Fibroblast of lung (primary cell): ENCODE data around the gene GDAP2. TPM values are rescaled to one million over a fixed set of nuclear protein-coding genes. Genes with fewer than 3 reads are reported as not detected.

Experiments
- DNase-seq, 2 donors: peaks; one replicate each; pipeline versions ENCODE4 v3.0.0 to v3.0.0-alpha.2; 2010; ENCODE audit warnings: low read depth in 2 of 2
- H2AFZ ChIP-seq: 2 replicates; pipeline ENCODE4 v1.5.1; 2012; ENCODE audit warnings: low read length, control low read depth, inconsistent platforms
- H3K27ac ChIP-seq: 2 replicates; pipeline ENCODE4 v1.5.1; 2011; ENCODE audit warnings: low read length, control low read depth; ENCODE audit not compliant: insufficient read depth
- H3K27me3 ChIP-seq: 2 replicates; pipeline ENCODE4 v1.5.1; 2011; ENCODE audit warnings: mild to moderate bottlenecking, low read length; ENCODE audit not compliant: control insufficient read depth, insufficient read depth
- H3K36me3 ChIP-seq: 2 replicates; pipeline ENCODE4 v1.5.1; 2011; ENCODE audit warnings: low read length; ENCODE audit not compliant: control insufficient read depth, insufficient read depth
- H3K4me1 ChIP-seq: 2 replicates; pipeline ENCODE4 v1.5.1; 2011; ENCODE audit warnings: low read length; ENCODE audit not compliant: control insufficient read depth, insufficient read depth; ENCODE audit errors: extremely low read depth
- H3K4me2 ChIP-seq: 2 replicates; pipeline ENCODE4 v1.5.1; 2011; ENCODE audit warnings: low read length, control low read depth; ENCODE audit not compliant: insufficient read depth; ENCODE audit errors: extremely low read depth
- H3K4me3 ChIP-seq, 4 experiments: fragments of 200-600 bp in 1 of 4; sonication (generic) in 1 of 4; replicated peaks in 1 of 4; 2 replicates each; pipeline ENCODE4 v1.5.1; 2011 to 2016; ENCODE audit warnings: low read length in 4 of 4, low read depth in 3 of 4, mild to moderate bottlenecking in 3 of 4, control low read depth in 2 of 4, inconsistent platforms in 1 of 4, mixed read lengths in 1 of 4; ENCODE audit not compliant: insufficient read depth in 1 of 4; ENCODE audit errors: control extremely low read depth in 1 of 4
- H3K79me2 ChIP-seq: 2 replicates; pipeline ENCODE4 v1.5.1; 2012; ENCODE audit warnings: mild to moderate bottlenecking, low read length, inconsistent platforms; ENCODE audit not compliant: control insufficient read depth, insufficient read depth
- H3K9ac ChIP-seq: 2 replicates; pipeline ENCODE4 v1.5.1; 2011; ENCODE audit warnings: mild to moderate bottlenecking, low read length, control low read depth; ENCODE audit not compliant: insufficient read depth
- H3K9me3 ChIP-seq: 2 replicates; pipeline ENCODE4 v1.5.1; 2012; ENCODE audit warnings: low read depth, low read length; ENCODE audit not compliant: control insufficient read depth, insufficient read depth
- H4K20me1 ChIP-seq: 2 replicates; pipeline ENCODE4 v1.5.1; 2011; ENCODE audit warnings: low read length; ENCODE audit not compliant: control insufficient read depth, insufficient read depth; ENCODE audit errors: extremely low read depth
- CTCF ChIP-seq, 2 donors: IDR thresholded peaks in 1 of 2; conservative IDR thresholded peaks in 1 of 2; 1 replicate in 1 of 2; 2 replicates in 1 of 2; pipeline ENCODE4 v1.5.1; 2011 to 2012; ENCODE audit warnings: low read length in 2 of 2, control low read depth in 1 of 2, inconsistent platforms in 1 of 2, low read depth in 1 of 2, mild to moderate bottlenecking in 1 of 2
- EZH2 ChIP-seq: IDR thresholded peaks from 2 replicates; pipeline ENCODE4 v1.5.1; 2012; ENCODE audit warnings: low read length, control low read depth, mild to moderate bottlenecking; ENCODE audit errors: missing control alignments
- polyA plus RNA-seq, 2 donors: library from polyadenylated mRNA; depleted of rRNA in 1 of 2; stranded (reverse) in 1 of 2; unstranded in 1 of 2; fragments of >200 nt; gene quantifications; 2 replicates each; pipeline ENCODE4 v1.2.1, GENCODE V29; 2011 to 2012; ENCODE audit warnings: missing spikeins in 1 of 2
- total RNA-seq: library from RNA; depleted of rRNA; stranded (reverse); fragments of >200 nt; gene quantifications from 2 replicates; pipeline ENCODE4 v1.2.1, GENCODE V29; 2014

The GDAP2 gene
- total and polyA plus RNA-seq, 2 donors (not counting 1 experiment from before 2014, with no cell fraction given), result 16.2 to 29.7 TPM

- H3K4me2 ChIP-seq, result peak overlapping the region; percentile 54
- peaks cover 2% of the 10 kb centered on the region for H3K36me3 ChIP-seq
- no peaks in the 10 kb centered on the region for H3K79me2 ChIP-seq
- H3K4me3 ChIP-seq, result no peak overlapping the region
- H3K9ac ChIP-seq, result no peak overlapping the region
- no peaks in the 10 kb centered on the region for H4K20me1 ChIP-seq
- no peaks in the 10 kb centered on the region for H3K27me3 ChIP-seq
- no peaks in the 10 kb centered on the region for H3K9me3 ChIP-seq
- peak; percentile 43 to 67 for DNase-seq
- TF ChIP-seq EZH2, result no peak
- no peak for TF ChIP-seq CTCF (conservative IDR thresholded peaks at IDR 0.05 in 1 of 2, IDR thresholded peaks at IDR 0.05 in 1 of 2; ENCODE audit: low read depth in 1 of 2, low read length in 2 of 2)
- H3K27ac ChIP-seq, result no peak overlapping the region
- H3K4me1 ChIP-seq, result peaks cover 3% of the 10 kb centered on the region
- no peak overlapping the region for H2AFZ ChIP-seq
These were observed 68.4 kb downstream of the GDAP2 start for GRCh38 chr1:117860896-117861610.

GRCh38 chr1:117859901-117860300 lies 69.5 kb downstream of the GDAP2 start:
- Histone ChIP-seq H3K4me1 (peaks cover 3% of the 10 kb centered on the region), H3K27ac (no peak overlapping the region), H3K9me3 (no peaks in the 10 kb centered on the region), H3K4me3 (no peak overlapping the region), H4K20me1 (no peaks in the 10 kb centered on the region), H3K4me2 (no peak overlapping the region), H2AFZ (no peak overlapping the region), H3K79me2 (no peaks in the 10 kb centered on the region), H3K9ac (no peak overlapping the region), H3K27me3 (no peaks in the 10 kb centered on the region), H3K36me3 (peaks cover 2% of the 10 kb centered on the region)
- no peak for TF ChIP-seq EZH2
- TF ChIP-seq CTCF (conservative IDR thresholded peaks at IDR 0.05 in 1 of 2, IDR thresholded peaks at IDR 0.05 in 1 of 2; ENCODE audit: low read depth in 1 of 2, low read length in 2 of 2), result no peak
- no peak for DNase-seq

GRCh38 chr1:117857418-117857817 lies 72.0 kb downstream of the GDAP2 start:
- peak in 1 of 2 donors; percentile 13 for DNase-seq
- Histone ChIP-seq H3K27me3 (no peaks in the 10 kb centered on the region), H4K20me1 (no peaks in the 10 kb centered on the region), H3K9me3 (no peaks in the 10 kb centered on the region), H3K4me2 (no peak overlapping the region), H2AFZ (no peak overlapping the region), H3K9ac (no peak overlapping the region), H3K4me3 (no peak overlapping the region), H3K4me1 (peaks cover 3% of the 10 kb centered on the region), H3K79me2 (no peaks in the 10 kb centered on the region), H3K36me3 (no peaks in the 10 kb centered on the region), H3K27ac (no peak overlapping the region)
- TF ChIP-seq EZH2 (no peak), CTCF (conservative IDR thresholded peaks at IDR 0.05 in 1 of 2, IDR thresholded peaks at IDR 0.05 in 1 of 2; ENCODE audit: low read depth in 1 of 2, low read length in 2 of 2) (no peak)
